ENCODE measurements around the gene ATP2B1. TPM values are rescaled to one million over a fixed set of nuclear protein-coding genes. Genes with fewer than 3 reads are reported as not detected.

ATP2B1 gene
- total and polyA plus RNA-seq, 2 donors (not counting 1 experiment from before 2014, with no cell fraction given), result 26.1 to 238 TPM

GRCh38 chr12:89693639-89694202 lies 14.9 kb downstream of the ATP2B1 start:
- Mint-ChIP-seq H3K4me1 (peaks cover 84% of the 10 kb centered on the region), H3K27me3 (no peaks in the 10 kb centered on the region), H3K9me3 (ENCODE audit: insufficient read depth) (no peaks in the 10 kb centered on the region), H3K4me3 (peak overlapping the region; percentile 6), H3K27ac (no peak overlapping the region)
- TF ChIP-seq EZH2 (IDR thresholded peaks at IDR 0.05; ENCODE audit: borderline replicate concordance, insufficient read depth, low read depth, low read length, poor library complexity, severe bottlenecking), result no peak
- intact Hi-C loops (cut with micrococcal nuclease), result no loop called here
- no peak for ATAC-seq (ENCODE audit: low read depth)
- H3K79me2 ChIP-seq (ENCODE audit: control insufficient read depth, insufficient read depth, low read length), result peaks cover 100% of the 10 kb centered on the region
- peaks cover 98% of the 10 kb centered on the region for H4K20me1 ChIP-seq (ENCODE audit: control insufficient read depth, insufficient read depth, low read length, poor library complexity, severe bottlenecking)
- CTCF ChIA-PET, result no interaction called here
- no peak overlapping the region for H3K27ac ChIP-seq (ENCODE audit: low read length in 2 of 2)
- no peaks in the 10 kb centered on the region for H3K9me3 ChIP-seq (ENCODE audit: control extremely low read depth in 1 of 3, control insufficient read depth in 2 of 3, insufficient read depth in 1 of 3, low read length in 2 of 3)
- H3K36me3 ChIP-seq (replicated peaks in 1 of 2; ENCODE audit: control extremely low read depth in 1 of 2, control insufficient read depth in 1 of 2, extremely low read depth in 1 of 2, insufficient read depth in 2 of 2, low read length in 1 of 2), result peaks cover 2 to 3% of the 10 kb centered on the region in 2 experiments
- POLR2A ChIA-PET, result no interaction called here
- H2AFZ ChIP-seq (ENCODE audit: insufficient read depth, low read depth, low read length, poor library complexity, severe bottlenecking), result no peak overlapping the region
- no peak overlapping the region for H3K4me2 ChIP-seq (replicated peaks; ENCODE audit: low read depth, low read length, poor library complexity, severe bottlenecking)
- no peak overlapping the region for H3K4me3 ChIP-seq (ENCODE audit: control extremely low read depth in 1 of 5, extremely low read depth in 1 of 5, insufficient read depth in 1 of 5, low read depth in 2 of 5, low read length in 4 of 5)
- peaks cover 31 to 80% of the 10 kb centered on the region in 2 donors for H3K4me1 ChIP-seq (ENCODE audit: control insufficient read depth in 2 of 2, insufficient read depth in 2 of 2, low read length in 2 of 2)
- DNase-seq, result no peak
- no CpG with 5 or more reads among the region's 3 CpGs for WGBS (ENCODE audit: insufficient coverage)
- no peak overlapping the region for H3K9ac ChIP-seq (ENCODE audit: low read length)
- no peaks in the 10 kb centered on the region for H3K27me3 ChIP-seq (replicated peaks in 1 of 4; ENCODE audit: control extremely low read depth in 1 of 4, control insufficient read depth in 3 of 4, insufficient read depth in 4 of 4, low read length in 3 of 4)

- Histone ChIP-seq H3K79me2 (ENCODE audit: control insufficient read depth, insufficient read depth, low read length) (peaks cover 100% of the 10 kb centered on the region), H3K9ac (ENCODE audit: low read length) (no peak overlapping the region), H3K9me3 (ENCODE audit: control extremely low read depth in 1 of 3, control insufficient read depth in 2 of 3, insufficient read depth in 1 of 3, low read length in 2 of 3) (no peaks in the 10 kb centered on the region), H3K4me2 (replicated peaks; ENCODE audit: low read depth, low read length, poor library complexity, severe bottlenecking) (no peak overlapping the region), H2AFZ (ENCODE audit: insufficient read depth, low read depth, low read length, poor library complexity, severe bottlenecking) (no peak overlapping the region), H3K27ac (ENCODE audit: low read length in 2 of 2) (no peak overlapping the region), H3K36me3 (replicated peaks in 1 of 2; ENCODE audit: control extremely low read depth in 1 of 2, control insufficient read depth in 1 of 2, extremely low read depth in 1 of 2, insufficient read depth in 2 of 2, low read length in 1 of 2) (peaks cover under 1 to 3% of the 10 kb centered on the region in 2 experiments), H3K27me3 (replicated peaks in 1 of 4; ENCODE audit: control extremely low read depth in 1 of 4, control insufficient read depth in 3 of 4, insufficient read depth in 4 of 4, low read length in 3 of 4) (no peaks in the 10 kb centered on the region), H3K4me3 (ENCODE audit: control extremely low read depth in 1 of 5, extremely low read depth in 1 of 5, insufficient read depth in 1 of 5, low read depth in 2 of 5, low read length in 4 of 5) (no peak overlapping the region), H3K4me1 (ENCODE audit: control insufficient read depth in 2 of 2, insufficient read depth in 2 of 2, low read length in 2 of 2) (peaks cover 22 to 76% of the 10 kb centered on the region in 2 donors), H4K20me1 (ENCODE audit: control insufficient read depth, insufficient read depth, low read length, poor library complexity, severe bottlenecking) (peaks cover 98% of the 10 kb centered on the region)
- ChIA-PET POLR2A (no interaction called here), CTCF (no interaction called here)
- DNase-seq (no peak), ATAC-seq (ENCODE audit: low read depth) (no peak)
- no peak for TF ChIP-seq CTCF (IDR thresholded peaks at IDR 0.05)
- no peak for TF ChIP-seq EZH2 (IDR thresholded peaks at IDR 0.05; ENCODE audit: borderline replicate concordance, insufficient read depth, low read depth, low read length, poor library complexity, severe bottlenecking)
- no peaks in the 10 kb centered on the region for H3K9me3 Mint-ChIP-seq (ENCODE audit: insufficient read depth)
- peaks cover 79% of the 10 kb centered on the region for H3K4me1 Mint-ChIP-seq
- H3K27me3 Mint-ChIP-seq, result no peaks in the 10 kb centered on the region
- H3K27ac Mint-ChIP-seq, result no peak overlapping the region
- no peak overlapping the region for H3K4me3 Mint-ChIP-seq
- WGBS (ENCODE audit: insufficient coverage), result no CpG with 5 or more reads among the region's 1 CpG
- intact Hi-C loops (cut with micrococcal nuclease), result no loop called here
These were observed 16.2 kb downstream of the ATP2B1 start for GRCh38 chr12:89692439-89692838.
